ENCODE results near the gene FGFR1OP2. TPM values are rescaled to one million over a fixed set of nuclear protein-coding genes. Genes with fewer than 3 reads are reported as not detected.

Gene FGFR1OP2
- total RNA-seq, 1 donor from 2014 or later = 78.3 TPM

DNA sequence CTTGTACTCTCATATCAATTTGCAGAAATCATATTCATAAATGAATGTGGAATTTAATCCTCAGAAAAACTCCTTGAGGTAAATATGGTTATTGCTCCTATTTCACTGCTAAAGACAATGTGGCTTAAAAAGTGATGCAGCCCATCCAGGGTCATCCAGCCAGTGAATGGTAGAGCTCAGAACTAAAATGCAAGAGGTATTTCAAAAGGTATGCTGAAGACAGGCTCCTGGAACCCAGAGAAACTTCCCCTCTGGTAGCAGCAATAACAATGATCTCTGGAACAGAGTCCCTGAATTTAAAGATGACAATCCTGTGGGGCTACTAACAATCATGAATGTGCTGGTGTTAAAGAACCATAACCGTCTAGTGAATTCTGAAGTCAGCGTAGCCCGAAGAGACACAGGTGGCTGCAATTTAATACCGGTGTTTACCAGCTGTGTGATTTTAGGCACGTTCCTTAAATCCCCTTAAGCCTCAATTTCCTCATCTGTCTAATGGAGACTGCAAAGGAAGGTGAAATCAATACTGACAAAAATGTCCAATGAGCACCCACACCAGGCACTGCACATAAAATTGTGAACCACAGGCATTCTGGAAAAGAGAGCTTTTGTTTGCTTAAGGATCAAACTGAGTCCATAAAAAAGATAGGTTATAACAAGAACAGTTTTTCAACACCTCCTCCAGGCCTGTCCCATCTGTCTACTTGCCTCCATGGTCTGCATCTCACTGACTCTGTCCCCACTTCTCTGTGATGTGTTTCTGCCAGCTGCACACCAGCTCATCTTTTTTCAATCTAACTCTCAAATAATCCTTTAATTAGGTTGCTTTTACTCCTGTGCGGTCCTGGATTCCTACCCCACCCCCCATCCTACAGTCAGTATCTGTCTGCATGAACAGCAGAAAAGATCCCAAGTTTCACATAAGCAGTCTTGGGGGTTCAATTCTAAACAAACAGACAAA is 65.4 kb downstream of the FGFR1OP2 start:
- no peak for DNase-seq (ENCODE audit: low read depth, low spot score)

DNA sequence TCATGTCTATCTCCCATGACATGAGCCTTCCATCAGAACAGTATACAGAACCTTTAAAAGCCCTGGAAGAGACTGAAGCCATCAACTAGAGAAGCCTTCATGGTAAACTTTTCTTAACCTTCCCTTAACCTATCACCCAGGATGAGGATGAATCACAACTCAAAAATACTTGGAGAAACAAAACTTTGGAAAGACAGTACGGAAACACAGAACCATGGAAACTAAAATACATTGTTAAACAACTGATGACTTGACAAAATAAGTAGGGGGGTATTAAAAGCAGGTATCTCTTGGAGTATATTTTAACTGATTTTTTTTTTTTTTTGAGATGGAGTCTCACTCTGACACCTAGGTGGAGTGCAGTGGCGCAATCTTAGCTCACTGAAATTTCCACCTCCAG is 67.2 kb downstream of the FGFR1OP2 start:
- no peak for DNase-seq (ENCODE audit: low read depth, low spot score)

DNA sequence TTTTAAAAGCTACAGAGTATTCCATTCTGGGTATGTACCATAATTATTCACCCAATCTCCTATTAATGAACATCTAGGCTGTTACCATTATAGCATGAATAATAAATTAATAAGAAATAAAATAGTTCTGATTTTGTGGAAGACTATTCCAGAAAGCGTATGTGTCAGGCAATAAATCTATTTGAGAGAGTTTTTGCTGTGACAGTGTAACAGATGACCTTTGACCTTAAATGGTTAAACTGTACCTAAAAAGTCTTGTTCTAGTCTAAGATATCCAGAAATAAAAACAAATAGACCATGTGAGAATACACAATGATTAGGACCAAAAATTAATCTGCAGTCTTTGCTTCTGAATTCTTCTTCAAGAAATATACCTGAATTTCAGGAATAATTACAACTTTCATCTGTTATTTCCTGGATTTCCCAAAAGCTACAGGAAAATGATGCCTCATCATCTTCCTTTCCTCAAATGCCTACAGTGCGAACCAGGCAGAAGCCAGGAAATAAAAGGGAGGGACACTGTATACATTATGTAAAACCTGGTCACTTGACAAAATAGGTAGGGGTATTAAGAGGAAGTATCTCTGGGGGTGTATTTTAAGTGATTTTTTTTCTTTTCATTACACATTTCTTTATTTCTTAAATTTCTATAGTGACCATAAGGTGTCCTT is 68.7 kb downstream of the FGFR1OP2 start:
- no peak for DNase-seq (ENCODE audit: low read depth, low spot score)

DNA sequence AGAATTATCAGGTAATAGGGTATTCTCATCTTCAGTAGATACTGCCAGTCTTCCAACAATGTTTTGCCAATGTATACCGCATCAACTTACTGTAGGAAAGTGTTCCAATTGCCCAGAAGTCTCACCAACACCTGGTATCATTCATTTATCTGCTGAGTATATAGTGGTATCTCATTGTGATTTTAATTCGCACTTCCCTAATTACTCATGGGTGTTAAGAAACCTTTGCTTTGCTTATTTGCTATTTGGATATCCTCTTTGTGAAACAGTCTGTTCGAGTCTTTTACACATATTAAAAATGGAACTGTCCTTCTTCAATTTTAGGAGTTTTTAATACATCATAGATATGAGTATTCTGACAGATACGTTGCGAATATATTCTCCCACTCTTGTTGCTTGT is 69.8 kb downstream of the FGFR1OP2 start:
- DNase-seq (ENCODE audit: low read depth, low spot score) = no peak

DNA sequence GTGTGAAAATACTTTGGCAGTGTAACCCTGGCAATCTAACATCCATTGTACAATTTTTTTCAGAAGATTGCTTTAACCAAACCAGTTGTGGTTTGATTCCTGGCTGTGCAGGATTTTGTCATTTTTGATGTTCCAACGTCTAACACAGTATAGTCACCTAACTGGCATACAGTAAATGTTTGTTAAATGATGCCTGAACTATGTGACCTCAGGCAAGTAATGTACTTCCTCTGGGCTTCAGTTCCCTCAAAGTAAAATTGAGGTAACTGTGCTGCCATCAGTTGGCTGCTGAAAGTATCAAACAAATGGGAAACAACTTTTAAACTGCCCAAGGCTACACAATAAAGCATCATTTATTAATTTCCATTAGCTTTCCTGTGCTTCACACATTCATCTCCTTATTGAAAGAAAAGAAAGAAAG is 71.6 kb downstream of the FGFR1OP2 start:
- DNase-seq (ENCODE audit: low read depth, low spot score) = no peak

DNA sequence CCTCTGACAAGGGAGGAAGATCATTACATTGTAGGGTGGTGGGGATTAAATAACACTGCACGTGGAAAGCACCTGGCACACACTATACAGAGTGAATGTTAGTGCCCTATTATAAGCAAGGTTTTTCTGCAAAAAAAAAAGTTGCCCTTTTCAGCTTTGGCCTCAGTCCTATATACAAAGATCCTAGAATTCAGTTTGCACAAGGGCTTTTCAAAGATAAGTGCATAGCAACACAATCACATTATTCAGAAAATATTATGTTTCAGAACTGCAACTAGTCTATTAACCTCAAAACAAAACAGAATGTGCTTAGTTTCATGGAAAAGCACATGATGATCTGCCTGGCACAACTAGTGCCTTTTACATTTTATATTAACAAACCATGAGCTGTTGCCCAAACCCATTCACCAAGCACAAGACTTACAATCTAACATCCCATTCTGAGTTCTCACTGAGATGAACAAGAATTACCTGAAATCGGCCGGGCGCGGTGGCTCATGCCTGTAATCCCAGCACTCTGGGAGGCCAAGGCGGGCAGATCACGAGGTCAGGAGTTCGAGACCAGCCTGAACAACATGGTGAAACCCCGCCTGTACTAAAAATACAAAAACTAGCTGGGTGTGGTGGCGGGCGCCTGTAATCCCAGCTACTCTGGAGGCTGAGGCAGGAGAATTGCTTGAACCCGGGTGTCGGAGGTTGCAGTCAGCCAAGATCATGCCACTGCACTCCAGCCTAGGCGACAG is 74.1 kb downstream of the FGFR1OP2 start:
- no peak for DNase-seq (ENCODE audit: low read depth, low spot score)

DNA sequence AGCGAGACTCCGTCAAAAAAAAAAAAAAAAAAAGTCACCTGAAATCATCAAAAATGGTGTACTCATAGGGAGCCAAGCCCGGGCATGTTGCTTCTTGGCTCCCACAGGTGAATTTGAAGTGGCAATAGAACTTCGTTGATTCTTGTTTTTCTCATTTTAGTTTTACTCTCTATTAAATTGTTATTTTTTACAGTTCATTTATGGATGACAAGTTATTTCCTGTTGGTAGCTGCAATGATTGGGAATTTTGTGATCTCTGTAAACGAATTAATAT is 74.6 kb downstream of the FGFR1OP2 start:
- no peak for DNase-seq (ENCODE audit: low read depth, low spot score)

DNA sequence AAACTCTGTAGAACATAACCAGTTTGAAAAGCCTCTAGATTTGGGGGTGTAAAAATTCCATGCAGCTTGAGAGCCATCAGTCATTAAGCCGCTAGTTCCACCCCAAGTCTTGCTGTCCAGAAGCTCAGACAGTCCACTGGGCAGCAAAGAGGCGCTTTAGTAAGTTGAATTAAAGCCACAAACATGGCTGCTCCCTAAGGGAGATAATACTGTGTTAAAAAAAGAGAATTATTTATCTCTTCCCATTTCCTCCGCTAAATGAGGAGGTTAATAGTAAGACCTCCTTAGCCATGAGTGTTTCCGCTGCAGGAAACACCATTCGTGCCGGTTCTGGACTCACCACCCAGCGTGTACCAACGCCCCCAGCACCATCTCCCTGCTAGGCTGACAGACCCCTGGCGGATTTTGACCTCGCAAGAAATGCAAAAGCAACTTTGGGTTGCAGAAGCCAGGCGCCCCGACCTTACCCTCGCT is 75.4 kb downstream of the FGFR1OP2 start:
- DNase-seq (ENCODE audit: low read depth, low spot score) = no peak

DNA sequence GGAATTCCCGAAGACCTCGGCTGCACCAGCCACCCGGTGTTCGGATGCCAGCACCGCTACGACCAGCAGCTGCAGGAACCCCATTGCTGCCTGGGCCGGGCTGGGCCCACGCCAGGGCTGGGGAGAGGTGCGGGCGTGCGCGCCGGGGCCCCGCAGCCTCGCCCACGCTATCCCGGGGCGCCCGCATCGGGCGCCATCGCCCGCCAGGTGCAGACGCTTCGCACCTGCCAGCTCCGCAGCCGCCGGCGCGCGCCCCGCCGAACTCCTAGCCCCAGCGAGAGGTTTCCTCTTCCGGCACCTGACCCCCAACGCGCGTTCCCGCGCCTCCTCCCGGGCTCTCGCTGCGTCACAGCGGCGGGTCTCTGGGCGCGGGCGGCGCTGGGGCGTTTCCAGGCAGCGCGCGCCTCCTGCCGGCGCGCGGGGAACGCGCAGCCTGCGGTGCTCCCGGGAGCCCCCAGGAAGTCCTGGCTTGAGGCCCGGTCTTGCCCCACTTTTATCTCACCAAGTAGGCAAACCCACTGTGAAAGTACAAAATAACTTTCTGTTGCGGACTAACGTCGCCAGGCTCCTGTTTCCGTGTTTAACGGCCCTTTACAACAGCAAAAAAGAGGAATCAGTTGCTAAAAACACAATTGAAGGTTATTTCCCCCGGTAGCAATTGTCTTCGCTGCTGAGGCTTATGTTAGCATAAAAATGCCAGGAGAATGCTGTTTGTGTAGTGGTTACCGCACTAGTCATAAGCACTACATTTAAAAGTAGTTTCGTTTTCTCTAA is 76.0 kb downstream of the FGFR1OP2 start, which contains the start of gene TM7SF3:
Gene TM7SF3 (minus strand): TSS at position 300 of the 774 bp plus-strand sequence. CDS start 216 bp downstream, at position 84.
- DNase-seq (ENCODE audit: low read depth, low spot score) = peak; percentile 43

DNA sequence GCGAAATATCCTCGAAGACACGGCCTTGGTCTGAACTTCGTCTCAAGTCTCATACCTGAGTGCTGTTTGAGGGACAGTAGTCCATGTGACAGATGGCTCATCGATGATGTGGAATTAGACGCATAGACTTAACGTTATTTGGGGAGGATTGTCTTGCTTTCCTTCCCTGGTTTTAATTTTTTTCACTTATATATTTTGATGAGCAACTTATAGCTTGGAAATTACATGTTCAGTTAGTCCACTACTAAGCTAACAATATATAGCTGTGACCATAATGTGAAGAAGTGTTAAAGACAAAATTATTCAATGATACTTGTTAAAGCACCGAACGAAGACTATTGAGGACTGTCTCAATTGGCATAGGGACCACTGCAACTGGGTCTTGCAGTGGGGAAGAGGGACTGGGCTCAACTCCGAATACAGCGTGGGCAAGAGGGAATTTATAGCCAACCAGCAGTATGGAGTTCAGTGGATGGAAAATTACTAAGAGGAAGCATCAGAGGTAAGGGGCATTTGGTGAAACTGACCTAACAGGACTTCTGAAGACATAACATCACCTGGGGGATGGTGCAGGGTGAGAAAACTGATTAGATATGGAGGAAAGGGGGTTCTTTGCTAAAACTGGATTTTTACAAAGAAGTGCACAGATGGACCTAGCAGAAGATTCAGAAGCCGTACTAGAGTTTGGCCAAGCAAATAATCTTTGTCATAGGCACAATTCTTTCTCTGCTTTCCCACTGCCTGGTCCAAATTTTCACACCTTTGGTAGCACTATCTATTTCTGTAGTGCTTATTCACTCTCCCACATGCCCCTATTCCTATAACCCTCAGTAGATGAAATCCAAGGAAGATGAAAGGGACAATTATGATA is 76.8 kb downstream of the FGFR1OP2 start:
- DNase-seq (ENCODE audit: low read depth, low spot score) = no peak

DNA sequence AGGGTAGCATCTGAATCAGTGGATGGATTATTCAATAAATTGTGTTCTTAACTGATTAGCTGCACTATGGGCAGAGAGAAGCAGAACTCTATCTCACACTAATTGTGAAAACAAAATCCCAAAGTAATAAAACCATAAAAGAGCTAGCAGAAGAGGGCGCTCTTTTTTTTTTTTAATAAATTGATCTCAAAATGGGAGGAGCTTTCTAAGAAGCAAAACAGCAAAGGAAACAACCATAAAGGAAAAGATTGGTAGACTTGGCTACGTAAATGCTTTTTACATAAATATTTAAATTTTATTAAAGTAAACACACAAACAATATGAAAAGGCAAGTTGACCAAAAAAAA is 77.4 kb downstream of the FGFR1OP2 start:
- no peak for DNase-seq (ENCODE audit: low read depth, low spot score)

Other genes with a start within 250 kb of the FGFR1OP2 start
- gene ITPR2, start 105.3 kb upstream of the FGFR1OP2 start, total RNA-seq = 48.7 and 96.2 TPM in 2 replicates
- 40.4 and 55.3 TPM in 2 replicates for gene INTS13, start 489 bp upstream of the FGFR1OP2 start, total RNA-seq
- gene TM7SF3, start 75.9 kb downstream of the FGFR1OP2 start, total RNA-seq = 105 and 109 TPM in 2 replicates
- 38.2 and 56.8 TPM in 2 replicates for gene MED21, start 84.1 kb downstream of the FGFR1OP2 start, total RNA-seq
- not detected in 2 replicates for gene C12orf71, start 144.1 kb downstream of the FGFR1OP2 start, total RNA-seq

Measured in pulmonary artery endothelial cell (primary cell).